Upper lobe of left lung (tissue), 4 donors: Measurements from ENCODE around the gene EGFL8.

Experiments
- EP300 ChIP-seq, 4 donors: sonication (generic); formaldehyde crosslinking; IDR thresholded peaks; one replicate each; pipeline ENCODE4 v1.5.1; 2017; ENCODE audit warnings: antibody characterized with exemption in 4 of 4, control low read depth in 2 of 4
- POLR2A ChIP-seq, 4 donors: fragments of 450-650 bp; IDR thresholded peaks; one replicate each; pipeline ENCODE4 v1.5.1; 2016 to 2017; ENCODE audit warnings: antibody characterized with exemption in 4 of 4, mild to moderate bottlenecking in 2 of 4
- TF ChIP-seq, protein P1 (sequence below), 6 experiments: fragments of 450-650 bp in 4 of 6; fragments of 200-600 bp in 2 of 6; sonication (generic) in 2 of 6; IDR thresholded peaks; one replicate each; pipeline ENCODE4 v1.5.1; 2016 to 2019; ENCODE audit warnings: antibody characterized with exemption in 6 of 6

- no peak for TF ChIP-seq EP300 (IDR thresholded peaks at IDR 0.05)
- TF ChIP-seq, protein P1, sequence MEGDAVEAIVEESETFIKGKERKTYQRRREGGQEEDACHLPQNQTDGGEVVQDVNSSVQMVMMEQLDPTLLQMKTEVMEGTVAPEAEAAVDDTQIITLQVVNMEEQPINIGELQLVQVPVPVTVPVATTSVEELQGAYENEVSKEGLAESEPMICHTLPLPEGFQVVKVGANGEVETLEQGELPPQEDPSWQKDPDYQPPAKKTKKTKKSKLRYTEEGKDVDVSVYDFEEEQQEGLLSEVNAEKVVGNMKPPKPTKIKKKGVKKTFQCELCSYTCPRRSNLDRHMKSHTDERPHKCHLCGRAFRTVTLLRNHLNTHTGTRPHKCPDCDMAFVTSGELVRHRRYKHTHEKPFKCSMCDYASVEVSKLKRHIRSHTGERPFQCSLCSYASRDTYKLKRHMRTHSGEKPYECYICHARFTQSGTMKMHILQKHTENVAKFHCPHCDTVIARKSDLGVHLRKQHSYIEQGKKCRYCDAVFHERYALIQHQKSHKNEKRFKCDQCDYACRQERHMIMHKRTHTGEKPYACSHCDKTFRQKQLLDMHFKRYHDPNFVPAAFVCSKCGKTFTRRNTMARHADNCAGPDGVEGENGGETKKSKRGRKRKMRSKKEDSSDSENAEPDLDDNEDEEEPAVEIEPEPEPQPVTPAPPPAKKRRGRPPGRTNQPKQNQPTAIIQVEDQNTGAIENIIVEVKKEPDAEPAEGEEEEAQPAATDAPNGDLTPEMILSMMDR (IDR thresholded peaks at IDR 0.05): no peak
- no peak for TF ChIP-seq POLR2A (IDR thresholded peaks at IDR 0.05)
These were observed 22.8 kb downstream of the EGFL8 start for GRCh38 chr6:32187009-32187709.
